SK-N-SH (cell line): ENCODE results near the gene MAPK1.

Experiments
- CTCF ChIP-seq: fragments of 200-600 bp; sonication (generic); IDR thresholded peaks from 2 replicates; pipeline ENCODE4 v1.6.1; 2017; ENCODE audit warnings: antibody characterized with exemption, mild to moderate bottlenecking, moderate library complexity
- GABPA ChIP-seq: IDR thresholded peaks from 2 replicates; pipeline ENCODE4 v1.4.0; 2012; ENCODE audit warnings: low read depth, mild to moderate bottlenecking
- IRF3 ChIP-seq: fragments of 150-350 bp; IDR thresholded peaks from 2 replicates; pipeline ENCODE4 v1.6.1; 2016; ENCODE audit warnings: mild to moderate bottlenecking, low read depth, low read length
- MAX ChIP-seq: IDR thresholded peaks from 2 replicates; pipeline ENCODE4 v1.4.0; 2012; ENCODE audit warnings: low read depth
- MXI1 ChIP-seq: IDR thresholded peaks from 2 replicates; pipeline ENCODE4 v1.6.1; 2012; ENCODE audit warnings: mild to moderate bottlenecking, low read depth, low read length, improper control_type of control experiment
- POLR2AphosphoS5 ChIP-seq: IDR thresholded peaks from 2 replicates; pipeline ENCODE4 v1.6.1; 2012; ENCODE audit warnings: low read depth, low read length
- RFX5 ChIP-seq: IDR thresholded peaks from 2 replicates; pipeline ENCODE4 v1.6.1; 2012; ENCODE audit warnings: mild to moderate bottlenecking, improper control_type of control experiment, low read length
- SMC3 ChIP-seq: IDR thresholded peaks from 2 replicates; pipeline ENCODE4 v1.6.1; 2012; ENCODE audit warnings: low read depth, low read length, improper control_type of control experiment

GRCh38 chr22:21856868-21857267 lies 10.6 kb downstream of the MAPK1 start:
- no peak for TF ChIP-seq IRF3
- no peak for TF ChIP-seq RFX5
- no peak for TF ChIP-seq SMC3
- no peak for TF ChIP-seq MXI1
- no peak for TF ChIP-seq GABPA
- TF ChIP-seq CTCF = no peak
- TF ChIP-seq POLR2AphosphoS5 = no peak
- TF ChIP-seq MAX = no peak
